Fibroblast of the aortic adventitia (primary cell): ENCODE data around the gene RASA2. TPM values are rescaled to one million over a fixed set of nuclear protein-coding genes. Genes with fewer than 3 reads are reported as not detected.

Source experiments
- DNase-seq: peaks from one replicate; pipeline ENCODE4 v3.0.0-alpha.2; 2010; ENCODE audit warnings: low read depth
- H3K4me3 ChIP-seq: 2 replicates; pipeline ENCODE4 v1.5.1; 2011; ENCODE audit warnings: low read depth, mild to moderate bottlenecking, control low read depth, low read length, moderate library complexity
- total RNA-seq: library from RNA; depleted of rRNA; stranded (reverse); fragments of >200 nt; gene quantifications from 2 replicates; pipeline ENCODE4 v1.2.3, GENCODE V29; 2012; ENCODE audit warnings: low replicate concordance
- TF ChIP-seq, protein P1 (sequence below): IDR thresholded peaks from 2 replicates; pipeline ENCODE4 v1.5.1; 2011; ENCODE audit warnings: mild to moderate bottlenecking, low read length, control low read depth, inconsistent platforms; ENCODE audit not compliant: insufficient read depth

Gene RASA2
- total RNA-seq, 1 donor = 28.9 TPM

- no peak overlapping the region for H3K4me3 ChIP-seq
- TF ChIP-seq, protein P1, sequence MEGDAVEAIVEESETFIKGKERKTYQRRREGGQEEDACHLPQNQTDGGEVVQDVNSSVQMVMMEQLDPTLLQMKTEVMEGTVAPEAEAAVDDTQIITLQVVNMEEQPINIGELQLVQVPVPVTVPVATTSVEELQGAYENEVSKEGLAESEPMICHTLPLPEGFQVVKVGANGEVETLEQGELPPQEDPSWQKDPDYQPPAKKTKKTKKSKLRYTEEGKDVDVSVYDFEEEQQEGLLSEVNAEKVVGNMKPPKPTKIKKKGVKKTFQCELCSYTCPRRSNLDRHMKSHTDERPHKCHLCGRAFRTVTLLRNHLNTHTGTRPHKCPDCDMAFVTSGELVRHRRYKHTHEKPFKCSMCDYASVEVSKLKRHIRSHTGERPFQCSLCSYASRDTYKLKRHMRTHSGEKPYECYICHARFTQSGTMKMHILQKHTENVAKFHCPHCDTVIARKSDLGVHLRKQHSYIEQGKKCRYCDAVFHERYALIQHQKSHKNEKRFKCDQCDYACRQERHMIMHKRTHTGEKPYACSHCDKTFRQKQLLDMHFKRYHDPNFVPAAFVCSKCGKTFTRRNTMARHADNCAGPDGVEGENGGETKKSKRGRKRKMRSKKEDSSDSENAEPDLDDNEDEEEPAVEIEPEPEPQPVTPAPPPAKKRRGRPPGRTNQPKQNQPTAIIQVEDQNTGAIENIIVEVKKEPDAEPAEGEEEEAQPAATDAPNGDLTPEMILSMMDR = no peak
- DNase-seq = peak; percentile 26
Observed at GRCh38 chr3:141608438-141608837, 121.6 kb downstream of the RASA2 start.

GRCh38 chr3:141610939-141611338 lies 124.1 kb downstream of the RASA2 start:
- DNase-seq = no peak
- TF ChIP-seq, protein P1 = no peak
- H3K4me3 ChIP-seq = no peak overlapping the region

DNA sequence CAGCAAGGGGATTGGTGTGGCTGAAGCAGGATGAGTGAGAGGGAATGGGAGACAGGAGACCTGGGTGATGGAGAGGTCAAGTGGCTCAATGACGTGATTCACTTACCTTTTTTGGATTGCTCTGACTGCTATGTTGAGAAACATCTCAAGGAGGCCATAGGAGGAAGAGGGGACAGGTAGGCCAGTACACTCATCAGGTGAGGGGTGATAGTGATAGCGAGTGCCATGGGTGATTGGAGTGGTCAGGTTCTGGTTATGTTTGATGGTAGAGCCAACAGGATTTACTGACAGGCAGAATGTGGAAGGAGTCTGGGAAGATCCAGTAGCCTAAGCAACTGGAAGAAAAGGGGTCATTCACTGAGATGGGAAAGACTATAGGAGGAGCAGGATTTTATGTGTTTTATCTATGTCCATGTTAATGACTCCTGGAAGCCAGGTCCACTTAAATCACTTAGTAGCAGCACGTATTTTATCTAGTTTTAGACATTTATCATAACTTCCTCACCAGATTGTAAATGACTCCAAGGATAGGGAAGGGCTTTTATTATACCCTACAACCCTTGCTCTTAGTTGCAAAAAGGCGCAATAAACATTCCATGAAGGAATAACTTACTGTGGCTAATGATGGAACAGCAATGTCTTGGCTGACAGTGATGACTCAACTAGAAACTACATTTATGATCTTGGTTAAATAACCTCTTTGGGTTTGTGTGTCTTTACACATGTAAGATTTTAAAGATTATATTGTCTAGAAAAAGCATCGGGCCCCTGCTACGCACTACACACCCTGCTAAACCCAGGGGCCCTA lies 131.5 kb downstream of the RASA2 start:
- TF ChIP-seq, protein P1 = no peak

DNA sequence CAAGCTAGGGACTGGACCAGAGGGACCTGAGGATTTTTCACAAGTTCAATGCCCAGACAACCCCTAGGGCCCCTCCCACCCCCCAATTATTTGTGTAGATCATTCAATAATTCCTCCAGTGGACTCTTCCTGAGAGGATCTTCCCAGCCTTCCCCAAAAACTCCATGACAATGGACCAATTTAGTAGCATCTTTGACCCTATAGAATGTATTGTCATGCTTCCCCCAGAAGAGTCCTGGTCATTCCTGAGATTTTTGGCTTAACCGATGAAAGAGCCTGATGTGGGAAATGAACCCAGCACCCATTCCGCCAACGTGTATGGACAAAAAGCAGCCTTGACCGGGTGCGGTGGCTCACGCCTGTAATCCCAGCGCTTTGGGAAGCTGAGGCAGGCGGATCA lies 132.1 kb downstream of the RASA2 start:
- TF ChIP-seq, protein P1 = no peak
- no peak for DNase-seq
- no peak overlapping the region for H3K4me3 ChIP-seq

More for the DNA sequence above, 131.5 kb downstream of the RASA2 start:
- H3K4me3 ChIP-seq = no peak overlapping the region
- no peak for DNase-seq

GRCh38 chr3:141619450-141619849 lies 132.6 kb downstream of the RASA2 start:
- DNase-seq = peak; percentile 60
- H3K4me3 ChIP-seq = no peak overlapping the region
- TF ChIP-seq, protein P1 = no peak

GRCh38 chr3:141623691-141624090 lies 136.9 kb downstream of the RASA2 start:
- TF ChIP-seq, protein P1 = no peak
- no peak overlapping the region for H3K4me3 ChIP-seq
- no peak for DNase-seq
